Measurements from ENCODE around the gene CYP11A1. TPM values are rescaled to one million over a fixed set of nuclear protein-coding genes. Genes with fewer than 3 reads are reported as not detected.

CYP11A1 gene
- total RNA-seq, 1 experiment from 2014 or later = 1.7 TPM

- peaks cover 20% of the 10 kb centered on the region for H3K27me3 Mint-ChIP-seq (ENCODE audit: low read depth)
- H3K27ac Mint-ChIP-seq = no peak overlapping the region
Measured at GRCh38 chr15:74333662-74334061, 33.8 kb downstream of the CYP11A1 start.

More at GRCh38 chr15:74333662-74334061, 33.8 kb downstream of the CYP11A1 start:
- H3K4me2 ChIP-seq (ENCODE audit: insufficient read depth, insufficient read length, low read length) = no peak overlapping the region
- no peak overlapping the region for H2BK15ac ChIP-seq (ENCODE audit: low read depth, low read length)
- no peak overlapping the region for H3K4ac ChIP-seq (ENCODE audit: low read depth, low read length)
- H4K5ac ChIP-seq (ENCODE audit: insufficient read length, low read depth, low read length) = no peak overlapping the region
- H2AK5ac ChIP-seq (ENCODE audit: insufficient read length, low read length) = no peak overlapping the region
- no peak for TF ChIP-seq CTCF (conservative IDR thresholded peaks at IDR 0.05)
- no peak overlapping the region for H3T11ph ChIP-seq (ENCODE audit: low read length)
- no peaks in the 10 kb centered on the region for H3K27me3 ChIP-seq (ENCODE audit: insufficient read depth, low read length)
- no peak overlapping the region; the same call in 1 of the 2 replicates for H3K14ac ChIP-seq (ENCODE audit: insufficient read depth, low read length)
- H3K9ac ChIP-seq (ENCODE audit: extremely low read depth, insufficient read length, low read length) = no peak overlapping the region
- H3K18ac ChIP-seq (ENCODE audit: insufficient read length, low read depth, low read length) = no peak overlapping the region
- no peak overlapping the region for H2BK120ac ChIP-seq (ENCODE audit: low read depth, low read length, poor library complexity, severe bottlenecking)
- H3K79me2 ChIP-seq (ENCODE audit: insufficient read depth, low read length) = no peaks in the 10 kb centered on the region
- H3K9me3 ChIP-seq (ENCODE audit: control insufficient read depth, low read depth, low read length) = no peaks in the 10 kb centered on the region
- no peaks in the 10 kb centered on the region for H3K79me1 ChIP-seq (ENCODE audit: insufficient read depth, low read depth, low read length, poor library complexity, severe bottlenecking)
- no peaks in the 10 kb centered on the region; a peak in 2 of 7 replicates for H3K36me3 Mint-ChIP-seq (ENCODE audit: insufficient read depth in 1 of 3, low read depth in 3 of 3)
- H3K23ac ChIP-seq (ENCODE audit: insufficient read length, low read depth, low read length) = no peak overlapping the region
- H2BK5ac ChIP-seq (ENCODE audit: insufficient read length, low read length) = no peak overlapping the region
- H3K9me3 Mint-ChIP-seq = peaks cover 0 to 6% of the 10 kb centered on the region in 2 experiments; a peak in 2 of 5 replicates
- no peak for DNase-seq
- no peaks in the 10 kb centered on the region for H3K4me1 ChIP-seq (ENCODE audit: insufficient read depth, low read length)
- H4K20me1 ChIP-seq (ENCODE audit: control insufficient read depth, insufficient read depth, insufficient read length) = no peaks in the 10 kb centered on the region
- no peak overlapping the region for H3K56ac ChIP-seq (ENCODE audit: insufficient read length, low read depth, low read length)
- no peak overlapping the region for H2BK12ac ChIP-seq (ENCODE audit: insufficient read length, low read depth, low read length)
- no peaks in the 10 kb centered on the region for H3K23me2 ChIP-seq (ENCODE audit: insufficient read length, low read depth, low read length, poor library complexity, severe bottlenecking)
- H3K4me3 Mint-ChIP-seq = no peak overlapping the region
- H3K4me1 Mint-ChIP-seq = peaks cover 5% of the 10 kb centered on the region in 2 experiments; a peak in 3 of 4 replicates
- no peak overlapping the region for H3K27ac ChIP-seq (ENCODE audit: insufficient read length, low read depth, low read length)
- H4K91ac ChIP-seq (ENCODE audit: insufficient read length, low read depth, low read length) = no peak overlapping the region
- no CpG with 5 or more reads among the region's 5 CpGs for WGBS (ENCODE audit: extremely low coverage, insufficient read length, low lambda C conversion rate)
- H2BK20ac ChIP-seq (ENCODE audit: low read depth, low read length, poor library complexity, severe bottlenecking) = no peak overlapping the region
- no peak overlapping the region for H2AFZ ChIP-seq (ENCODE audit: low read length)
- no peak overlapping the region for H4K8ac ChIP-seq (replicated peaks; ENCODE audit: insufficient read length, low read depth, low read length)
